ENCODE data around the gene TMEM91. TPM values are rescaled to one million over a fixed set of nuclear protein-coding genes. Genes with fewer than 3 reads are reported as not detected.
A peak's percentile ranks its signal among the peaks of the same experiment; 100 is the strongest.

The TMEM91 gene
- total and polyA plus RNA-seq, 2 of the 8 experiments (the other 6 are each of a cell fraction or from before 2014, with no cell fraction given): 5.3 to 7.4 TPM

DNA sequence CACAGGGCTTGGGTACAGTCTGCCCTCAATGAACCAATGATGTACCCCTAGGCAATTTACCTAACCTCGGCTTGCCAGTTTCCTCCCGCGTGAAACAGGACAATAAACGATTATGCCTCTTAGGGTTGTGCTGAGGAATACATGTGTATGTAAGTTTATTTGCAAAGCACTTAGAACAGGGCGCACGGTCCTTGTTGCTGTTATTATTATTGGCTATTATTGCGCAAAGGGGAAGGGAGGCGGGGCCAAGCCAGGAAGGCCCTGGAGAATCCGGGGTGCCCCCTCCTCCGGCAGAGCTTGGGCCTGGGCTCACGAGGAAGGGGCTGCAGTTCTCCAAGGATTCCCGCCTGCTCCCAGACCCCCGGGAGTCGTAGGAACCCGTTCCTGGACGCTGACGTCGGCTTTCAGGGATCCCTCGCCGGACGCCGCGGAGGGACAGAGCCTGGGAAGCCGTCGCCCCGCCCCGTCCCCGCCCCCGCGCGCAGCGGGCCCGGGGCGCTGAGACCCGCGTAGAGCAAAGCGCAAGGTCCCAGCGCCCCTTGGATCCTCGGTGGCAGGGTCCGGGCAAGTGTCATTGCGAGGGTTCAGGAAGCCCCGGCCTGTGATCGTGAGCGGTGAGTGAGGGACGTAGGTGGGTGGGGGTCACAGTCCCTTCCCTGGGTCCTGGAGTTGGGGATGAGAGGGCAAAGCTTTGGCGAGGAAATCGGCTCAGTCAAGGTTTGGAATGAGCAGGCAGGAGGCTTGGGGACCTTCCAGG, at the start of gene TMEM91 (continued):
- no peak for TF ChIP-seq EZH2 (IDR thresholded peaks at IDR 0.05; ENCODE audit: low read depth, low read length, severe bottlenecking)
- TF ChIP-seq GTF2F1 (IDR thresholded peaks at IDR 0.05; ENCODE audit: borderline replicate concordance, low read depth, low read length): no peak
- TF ChIP-seq BCL11A (IDR thresholded peaks at IDR 0.05; ENCODE audit: low read depth in 2 of 2, low read length in 2 of 2): no peak
- TF ChIP-seq SIRT6 (IDR thresholded peaks at IDR 0.05; ENCODE audit: low read length): no peak
- no peak for TF ChIP-seq RNF2 (IDR thresholded peaks at IDR 0.05; ENCODE audit: borderline replicate concordance, low read depth, low read length, missing control alignments, poor library complexity, severe bottlenecking)
- TF ChIP-seq SIX5 (IDR thresholded peaks at IDR 0.05; ENCODE audit: low read depth, low read length): no peak
- TF ChIP-seq ASH2L (IDR thresholded peaks at IDR 0.05; ENCODE audit: low read length): peak; percentile 50
- peak; percentile 94 for TF ChIP-seq CEBPB (IDR thresholded peaks at IDR 0.05; ENCODE audit: low read depth, low read length)
- TF ChIP-seq SIN3A (conservative IDR thresholded peaks at IDR 0.05 in 1 of 2, IDR thresholded peaks at IDR 0.05 in 1 of 2; ENCODE audit: low read depth in 1 of 2, low read length in 2 of 2): peak in 1 of 2 experiments; percentile 59; a peak in 1 of 4 replicates
- TF ChIP-seq TAF1 (IDR thresholded peaks at IDR 0.05; ENCODE audit: low read depth, low read length): no peak
- TF ChIP-seq EGR1 (IDR thresholded peaks at IDR 0.05; ENCODE audit: borderline replicate concordance, low read depth, low read length): peak; percentile 97; the same call in 1 of the 2 replicates
- no peak for TF ChIP-seq GABPA (IDR thresholded peaks at IDR 0.05; ENCODE audit: borderline replicate concordance, insufficient read depth, low read length)
- no peak for TF ChIP-seq USF2 (IDR thresholded peaks at IDR 0.05; ENCODE audit: low read length)
- TF ChIP-seq MAFK (IDR thresholded peaks at IDR 0.05; ENCODE audit: low read depth, low read length): no peak
- TF ChIP-seq FOSL1 (IDR thresholded peaks at IDR 0.05; ENCODE audit: insufficient read depth, low read depth, low read length): peak; percentile 21; the same call in 1 of the 2 replicates
- no peak; the same call in 1 of the 2 replicates for TF ChIP-seq SP1 (IDR thresholded peaks at IDR 0.05; ENCODE audit: low read depth, low read length)
- no peak for TF ChIP-seq RAD21 (IDR thresholded peaks at IDR 0.05 in 1 of 2, conservative IDR thresholded peaks at IDR 0.05 in 1 of 2; ENCODE audit: low read depth in 2 of 2, low read length in 2 of 2)
- TF ChIP-seq SAP30 (IDR thresholded peaks at IDR 0.05; ENCODE audit: insufficient read depth, insufficient replicate concordance, low read length): no peak
- TF ChIP-seq ATF3 (IDR thresholded peaks at IDR 0.05; ENCODE audit: insufficient read depth, low read depth, low read length): no peak
- no peak for TF ChIP-seq CHD2 (IDR thresholded peaks at IDR 0.05; ENCODE audit: low read length)
- TF ChIP-seq, protein P1, sequence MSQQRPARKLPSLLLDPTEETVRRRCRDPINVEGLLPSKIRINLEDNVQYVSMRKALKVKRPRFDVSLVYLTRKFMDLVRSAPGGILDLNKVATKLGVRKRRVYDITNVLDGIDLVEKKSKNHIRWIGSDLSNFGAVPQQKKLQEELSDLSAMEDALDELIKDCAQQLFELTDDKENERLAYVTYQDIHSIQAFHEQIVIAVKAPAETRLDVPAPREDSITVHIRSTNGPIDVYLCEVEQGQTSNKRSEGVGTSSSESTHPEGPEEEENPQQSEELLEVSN (IDR thresholded peaks at IDR 0.05): peak; percentile 34; the same call in 1 of the 2 replicates

All from H1 (cell line).